ENCODE measurements around the gene CDON.

CDON gene

DNA sequence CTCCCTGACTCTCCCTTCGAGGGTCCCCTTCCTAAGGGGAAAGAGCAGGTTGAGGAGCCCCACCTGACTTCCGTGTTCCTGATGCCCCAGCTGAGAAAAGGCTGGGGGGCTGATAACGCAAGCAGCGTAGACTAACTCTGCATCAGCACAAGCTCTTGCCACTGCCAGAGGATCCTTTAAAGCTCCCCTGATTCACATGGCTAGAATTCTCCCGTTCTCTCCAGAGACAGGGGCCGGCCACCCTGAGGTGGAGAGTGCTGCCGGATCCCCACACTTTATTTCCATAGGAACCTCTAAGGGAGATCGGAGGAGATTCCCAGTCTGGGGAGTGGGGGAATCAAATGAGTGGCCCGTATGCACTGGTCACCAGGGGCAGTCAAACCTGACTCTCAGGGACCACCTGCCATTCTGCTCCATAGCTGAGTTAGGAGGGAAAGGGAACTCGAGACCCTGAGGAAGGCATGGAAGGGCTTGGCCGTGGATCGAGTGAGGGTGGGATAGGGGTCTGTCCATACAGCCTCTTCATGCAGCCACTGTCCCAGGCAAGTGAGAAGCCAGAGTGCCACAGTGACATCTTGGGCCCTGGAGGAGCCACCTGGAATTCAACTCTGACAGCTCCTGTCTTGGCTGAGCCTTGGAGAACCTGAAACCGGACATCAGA lies 118.2 kb downstream of the CDON start:
- no peak for DNase-seq

GRCh38 chr11:125943661-125944349 lies 118.9 kb downstream of the CDON start:
- no peak for DNase-seq

GRCh38 chr11:125942771-125943428 lies 119.8 kb downstream of the CDON start:
- DNase-seq: no peak

GRCh38 chr11:125941619-125942611 lies 120.8 kb downstream of the CDON start:
- DNase-seq: peak in 8 of 56 donors; percentile 3 to 44 (median 17)

GRCh38 chr11:125941267-125941618 lies 121.4 kb downstream of the CDON start:
- no peak for DNase-seq

DNA sequence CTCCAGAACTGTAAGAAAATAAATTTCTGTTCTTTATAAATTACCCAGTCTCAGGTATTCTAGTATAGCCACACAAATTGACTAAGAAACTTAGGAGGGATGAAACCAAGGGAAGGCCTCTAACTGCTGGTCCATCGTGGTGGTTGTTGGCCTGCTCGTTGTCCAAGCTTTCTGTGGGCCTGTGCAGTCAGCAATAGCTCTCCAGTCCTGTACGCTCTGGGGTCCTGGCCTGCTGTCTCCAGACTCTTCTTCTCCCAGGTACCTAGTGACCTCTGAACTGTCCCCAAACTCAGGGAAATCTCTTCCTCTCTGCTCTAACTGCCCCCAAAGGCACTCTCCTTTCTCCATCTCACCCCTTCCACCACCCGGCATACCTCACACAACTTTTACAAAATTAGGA lies 122.5 kb downstream of the CDON start:
- DNase-seq: no peak

DNA sequence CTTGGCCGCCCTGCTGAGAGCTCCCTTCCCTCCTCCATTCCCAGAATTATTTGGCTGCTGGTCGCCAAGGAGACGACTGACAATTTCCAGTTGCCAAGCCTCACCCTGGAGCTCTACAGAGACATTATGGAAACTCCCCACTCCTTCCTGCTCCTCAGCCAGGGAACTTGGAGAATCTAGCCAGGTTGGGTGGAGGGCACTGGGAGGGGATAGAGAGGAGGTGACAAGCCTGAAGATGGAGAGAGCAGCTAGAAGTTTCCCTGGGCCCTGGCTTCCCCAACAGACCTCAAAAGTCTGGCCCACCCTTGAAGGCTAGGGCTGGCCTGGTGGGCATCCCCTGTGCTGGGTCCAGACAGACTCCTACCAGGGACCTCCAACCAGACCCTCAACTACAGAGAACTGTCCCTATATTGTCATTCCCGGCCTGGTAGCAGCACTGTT lies 123.6 kb downstream of the CDON start:
- DNase-seq: peak in 2 of 56 donors; percentile 12 to 20

GRCh38 chr11:125938418-125938817 lies 124.2 kb downstream of the CDON start:
- DNase-seq: no peak

DNA sequence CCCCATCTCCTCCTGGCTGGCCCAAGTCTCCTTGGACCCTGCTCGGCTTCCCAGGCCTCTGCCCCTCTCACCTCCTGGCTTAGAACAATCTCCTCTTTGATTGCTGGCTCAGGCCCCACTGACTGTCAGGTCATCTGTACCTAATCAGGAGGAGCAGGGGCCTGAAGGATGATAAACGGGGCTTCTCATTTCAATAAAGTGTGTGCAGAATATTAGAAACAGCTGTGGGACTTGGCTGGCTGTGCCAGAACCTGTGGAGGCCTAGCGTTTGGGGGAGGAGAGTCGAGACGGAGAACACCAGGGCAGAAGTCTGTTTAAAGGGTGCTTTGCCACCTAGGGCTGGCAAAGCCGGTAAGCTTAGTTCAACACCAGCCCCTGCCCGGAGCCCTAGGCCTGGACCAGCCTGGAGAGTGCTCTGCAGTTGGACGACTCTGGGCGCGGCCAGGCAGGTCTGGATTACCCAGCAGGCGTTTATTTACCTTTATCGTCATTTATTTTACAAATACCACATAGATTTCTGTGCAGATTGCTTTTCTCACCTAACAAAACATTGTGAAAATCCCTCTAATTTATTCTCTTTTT lies 127.0 kb downstream of the CDON start:
- no peak for DNase-seq

GRCh38 chr11:125935056-125935455 lies 127.6 kb downstream of the CDON start:
- no peak for DNase-seq

GRCh38 chr11:125934473-125934872 lies 128.2 kb downstream of the CDON start:
- DNase-seq: no peak

GRCh38 chr11:125933030-125933813 lies 129.4 kb downstream of the CDON start:
- peak in 1 of 56 donors; percentile 29 for DNase-seq

DNA sequence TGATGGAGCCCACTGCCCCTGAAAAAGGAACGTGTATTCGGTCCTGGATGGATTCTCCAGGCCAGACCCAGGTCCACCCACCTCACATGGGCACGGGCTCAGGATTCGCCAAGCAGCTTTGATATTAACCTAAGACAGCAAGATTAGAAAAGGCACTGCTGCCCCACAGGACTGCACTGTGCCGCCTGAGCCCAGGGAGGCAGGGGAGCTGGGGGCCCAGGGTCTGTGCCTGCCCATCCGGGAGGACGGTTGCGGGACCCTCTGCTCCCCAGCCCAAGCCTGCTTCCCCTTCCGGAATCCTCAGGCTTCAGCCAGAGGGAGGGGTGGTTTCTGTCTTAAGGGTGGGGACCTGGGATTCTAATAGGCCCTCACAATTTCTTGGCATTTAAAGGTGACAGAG lies 130.4 kb downstream of the CDON start:
- DNase-seq: no peak

- no peak for DNase-seq
Measured at GRCh38 chr11:125931668-125932067, 131.0 kb downstream of the CDON start.

GRCh38 chr11:125931116-125931515 lies 131.6 kb downstream of the CDON start:
- DNase-seq: no peak

GRCh38 chr11:125930076-125930450 lies 132.6 kb downstream of the CDON start:
- DNase-seq: no peak

- DNase-seq: peak in 6 of 56 donors; percentile 11 to 29 (median 20)
Measured at GRCh38 chr11:125929445-125930075, 133.1 kb downstream of the CDON start.

GRCh38 chr11:125926682-125927081 lies 136.0 kb downstream of the CDON start:
- DNase-seq: no peak

DNA sequence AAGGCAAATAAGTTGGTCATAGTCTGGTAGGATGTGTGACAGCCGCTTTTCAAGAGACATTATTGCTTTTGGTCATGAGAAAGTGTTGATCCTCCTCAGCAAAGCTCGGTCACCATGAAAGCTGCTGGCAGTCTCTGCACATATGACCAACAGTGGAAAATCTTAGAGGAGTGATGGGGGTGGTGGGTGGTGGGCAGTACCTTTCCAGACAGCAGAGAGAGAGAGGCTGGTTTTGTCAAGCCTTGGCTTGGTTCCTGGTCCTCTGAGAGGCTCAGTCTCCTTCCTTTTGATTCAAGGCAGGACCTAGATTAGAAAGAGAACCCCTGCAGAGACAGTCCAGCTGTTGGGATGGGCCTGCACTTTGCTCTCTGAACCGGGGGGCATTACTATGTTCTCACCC lies 136.9 kb downstream of the CDON start:
- DNase-seq: no peak
